Measurements from ENCODE around the gene CTSA.

- TF ChIP-seq CTCF (IDR thresholded peaks at IDR 0.05) (no peak), POLR2AphosphoS5 (IDR thresholded peaks at IDR 0.05) (no peak), POLR2A (IDR thresholded peaks at IDR 0.05) (no peak)
Observed at GRCh38 chr20:45907219-45907948, 16.2 kb downstream of the CTSA start.
